HEK293T (cell line): ENCODE measurements around the gene EXPH5.

Experiments
- CTCF ChIA-PET: fragments of 350-600 bp; formaldehyde crosslinking; extraction: SDS; loops from one replicate; lab custom pipeline; 2021; ENCODE audit warnings: antibody characterized with exemption, inconsistent platforms; lab: Yijun Ruan, JAX
- POLR2A ChIA-PET: fragments of 350-600 bp; formaldehyde crosslinking; extraction: SDS; loops from one replicate; lab custom pipeline; 2020; ENCODE audit warnings: antibody characterized with exemption, inconsistent platforms; lab: Yijun Ruan, JAX
- DNase-seq: peaks from one replicate; pipeline ENCODE4 v3.0.0; 2012; ENCODE audit warnings: mixed read lengths; ENCODE audit errors: extremely low spot score
- ARNT ChIP-seq: fragments of 450-650 bp; IDR thresholded peaks from 2 replicates; pipeline ENCODE4 v1.6.1; 2017; ENCODE audit warnings: mild to moderate bottlenecking
- BHLHE40 ChIP-seq: fragments of 450-650 bp; IDR thresholded peaks from 2 replicates; pipeline ENCODE4 v1.6.1; 2016; ENCODE audit warnings: mild to moderate bottlenecking, moderate library complexity, borderline replicate concordance
- CTBP1 ChIP-seq: fragments of 450-650 bp; IDR thresholded peaks from 2 replicates; pipeline ENCODE4 v1.6.1; 2016; ENCODE audit warnings: borderline replicate concordance
- ELF4 ChIP-seq: fragments of 450-650 bp; IDR thresholded peaks from 2 replicates; pipeline ENCODE4 v1.6.1; 2017; ENCODE audit warnings: antibody characterized with exemption
- FOXA1 ChIP-seq: fragments of 450-650 bp; IDR thresholded peaks from 2 replicates; pipeline ENCODE4 v1.6.1; 2016; ENCODE audit warnings: mild to moderate bottlenecking
- FOXK2 ChIP-seq: fragments of 450-650 bp; IDR thresholded peaks from 2 replicates; pipeline ENCODE4 v1.6.1; 2016; ENCODE audit warnings: mild to moderate bottlenecking
- FOXM1 ChIP-seq: fragments of 450-650 bp; IDR thresholded peaks from 2 replicates; pipeline ENCODE4 v1.6.1; 2017; ENCODE audit warnings: mild to moderate bottlenecking, borderline replicate concordance
- HDGF ChIP-seq: fragments of 450-650 bp; IDR thresholded peaks from 2 replicates; pipeline ENCODE4 v1.6.1; 2017; ENCODE audit warnings: antibody characterized with exemption, borderline replicate concordance
- L3MBTL2 ChIP-seq: fragments of 450-650 bp; conservative IDR thresholded peaks from 2 replicates; pipeline ENCODE4 v1.6.1; 2016; ENCODE audit warnings: mild to moderate bottlenecking
- LEF1 ChIP-seq: fragments of 450-650 bp; IDR thresholded peaks from 2 replicates; pipeline ENCODE4 v1.6.1; 2017; ENCODE audit warnings: mild to moderate bottlenecking, borderline replicate concordance
- NFRKB ChIP-seq: fragments of 450-650 bp; IDR thresholded peaks from 2 replicates; pipeline ENCODE4 v1.6.1; 2016; ENCODE audit warnings: mild to moderate bottlenecking, moderate library complexity
- PKNOX1 ChIP-seq: fragments of 450-650 bp; IDR thresholded peaks from 2 replicates; pipeline ENCODE4 v1.6.1; 2016
- SP1 ChIP-seq: fragments of 450-650 bp; IDR thresholded peaks from 2 replicates; pipeline ENCODE4 v1.6.1; 2017
- SUZ12 ChIP-seq: fragments of 450-650 bp; IDR thresholded peaks from 2 replicates; pipeline ENCODE4 v1.6.1; 2016; ENCODE audit warnings: mild to moderate bottlenecking
- TARDBP ChIP-seq: fragments of 450-650 bp; IDR thresholded peaks from 2 replicates; pipeline ENCODE4 v1.6.1; 2016
- ZNF384 ChIP-seq: fragments of 450-650 bp; IDR thresholded peaks from 2 replicates; pipeline ENCODE4 v1.6.1; 2016

Gene EXPH5

DNA sequence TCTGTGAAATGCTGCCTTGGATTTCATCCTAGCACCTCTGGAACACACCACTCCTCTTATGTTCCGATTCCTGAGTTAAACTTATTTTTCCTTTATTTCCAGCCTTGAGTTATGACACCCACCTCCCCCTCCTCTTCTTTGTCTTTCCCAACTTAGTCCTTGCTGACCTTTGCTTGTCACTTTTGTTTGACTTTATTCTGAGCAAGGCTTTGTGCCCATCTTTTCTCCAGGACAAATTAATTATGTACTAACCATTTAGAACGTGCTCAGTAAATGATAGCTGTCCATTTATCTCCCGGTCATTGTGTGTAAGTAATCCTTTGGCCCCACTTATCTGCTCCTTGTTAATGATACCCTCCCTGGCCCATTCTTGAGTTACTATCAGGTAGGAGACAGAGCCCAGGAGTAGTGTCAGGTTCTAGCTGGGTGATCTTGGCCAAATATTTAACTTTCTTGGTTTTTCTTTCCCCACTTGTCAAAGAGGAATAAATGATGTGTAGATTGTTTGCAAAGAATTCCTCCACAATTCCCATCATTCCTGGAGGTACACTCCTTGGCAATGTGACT is 44.2 kb downstream of the EXPH5 start:
- CTCF ChIA-PET, result no interaction called here
- no peak for DNase-seq
- TF ChIP-seq BHLHE40, result no peak
- TF ChIP-seq NFRKB, result no peak
- TF ChIP-seq L3MBTL2, result no peak
- TF ChIP-seq ARNT, result no peak
- TF ChIP-seq SUZ12, result no peak
- no peak for TF ChIP-seq FOXA1
- no peak for TF ChIP-seq FOXK2
- no peak for TF ChIP-seq ELF4
- no peak for TF ChIP-seq HDGF
- no peak for TF ChIP-seq FOXM1
- TF ChIP-seq TARDBP, result no peak
- no peak for TF ChIP-seq SP1
- no peak for TF ChIP-seq ZNF384
- no peak for TF ChIP-seq PKNOX1
- TF ChIP-seq CTBP1, result no peak
- no peak for TF ChIP-seq LEF1
- POLR2A ChIA-PET, result no interaction called here

DNA sequence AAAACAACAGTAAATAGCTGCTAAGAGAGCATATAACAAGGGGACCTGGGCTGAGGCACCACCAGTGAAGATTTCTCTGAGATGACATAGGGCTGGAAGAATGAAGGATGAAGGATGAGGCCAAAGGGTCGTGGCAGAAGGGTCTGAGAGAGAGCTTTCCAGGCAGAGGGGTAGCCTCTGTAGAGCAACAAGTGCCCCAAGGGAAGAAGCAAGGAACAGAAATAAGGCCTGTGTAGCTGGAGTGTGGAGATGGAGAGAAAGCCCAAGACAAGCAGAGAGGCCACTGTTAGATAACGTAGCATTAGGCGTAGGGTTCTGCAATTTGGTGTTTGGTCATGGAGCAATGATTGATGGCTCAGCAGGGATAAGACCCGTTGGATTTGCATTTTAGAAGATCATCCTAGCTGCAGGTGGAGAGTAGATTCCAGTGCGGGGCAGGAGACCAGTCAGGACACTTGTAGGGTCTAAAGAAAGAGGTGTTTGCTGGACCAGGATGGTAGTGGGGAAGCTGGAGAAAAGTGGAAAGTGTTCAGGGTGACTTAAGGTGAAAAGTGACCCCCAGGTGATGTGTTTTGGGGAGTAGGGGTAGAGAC is 47.6 kb downstream of the EXPH5 start:
- POLR2A ChIA-PET, result no interaction called here
- CTCF ChIA-PET, result no interaction called here
- DNase-seq, result no peak
- TF ChIP-seq ELF4 (no peak), BHLHE40 (no peak), LEF1 (no peak), ARNT (no peak), HDGF (no peak), ZNF384 (no peak), FOXK2 (no peak), SP1 (no peak), FOXM1 (no peak), L3MBTL2 (no peak), TARDBP (no peak), NFRKB (no peak), PKNOX1 (no peak), SUZ12 (no peak), FOXA1 (no peak), CTBP1 (no peak)

DNA sequence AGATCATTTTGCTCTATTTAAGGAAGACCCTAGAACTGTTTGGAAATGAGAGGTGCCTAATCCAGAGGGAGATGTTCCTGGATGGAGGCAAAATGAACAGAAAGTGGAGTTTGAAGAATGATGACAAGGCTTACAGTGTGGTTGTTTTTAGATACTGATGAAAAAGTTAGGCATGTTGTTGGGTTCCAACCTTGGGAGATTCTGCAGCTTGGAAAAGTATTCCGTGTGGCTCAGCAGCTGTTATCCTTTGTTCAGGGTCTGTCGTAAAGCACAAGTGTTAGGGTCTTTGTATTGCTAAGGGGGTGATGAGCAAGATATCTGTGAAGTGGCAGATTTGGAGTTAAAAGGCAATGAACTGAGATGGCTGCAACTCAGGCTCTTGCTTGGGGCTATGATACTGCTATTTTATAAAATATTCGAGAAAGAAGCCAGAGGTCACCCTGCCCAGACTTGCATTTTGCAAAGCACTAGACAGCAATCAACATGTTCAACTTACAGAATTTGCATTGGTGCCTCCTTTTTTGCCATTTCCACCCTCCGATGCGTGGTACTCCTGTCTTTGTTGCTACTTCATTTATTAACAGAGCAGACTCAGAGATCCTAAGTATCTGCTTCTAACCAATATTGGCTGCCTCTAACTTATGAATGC is 50.1 kb downstream of the EXPH5 start:
- TF ChIP-seq CTBP1 (no peak), FOXA1 (no peak), L3MBTL2 (no peak), FOXM1 (no peak), SP1 (no peak), ARNT (no peak), FOXK2 (no peak), ZNF384 (no peak), PKNOX1 (no peak), NFRKB (no peak), BHLHE40 (no peak), ELF4 (no peak), TARDBP (no peak), SUZ12 (no peak), HDGF (no peak), LEF1 (no peak)
- no peak for DNase-seq
- POLR2A ChIA-PET, result no interaction called here
- CTCF ChIA-PET, result no interaction called here

DNA sequence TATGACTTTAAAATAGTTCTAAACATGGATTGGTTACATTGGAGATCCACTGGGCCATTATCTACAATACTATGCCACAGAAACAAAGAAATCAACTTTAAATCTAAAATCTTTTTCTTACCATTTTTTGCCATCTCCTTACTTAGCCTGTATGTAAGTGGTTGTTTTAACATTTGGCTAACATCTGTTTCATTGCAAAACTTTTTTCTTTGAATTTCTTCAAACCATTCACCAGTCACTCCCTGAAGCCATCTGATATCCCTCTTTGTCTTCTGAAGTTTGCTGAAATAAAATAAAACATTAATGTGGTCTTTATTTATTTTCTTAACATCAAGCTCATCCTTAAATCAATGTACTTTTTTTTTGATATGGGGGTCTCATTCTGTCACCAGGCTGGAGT is 52.0 kb downstream of the EXPH5 start:
- DNase-seq, result no peak
- no peak for TF ChIP-seq ARNT
- no peak for TF ChIP-seq NFRKB
- TF ChIP-seq ELF4, result no peak
- TF ChIP-seq HDGF, result no peak
- TF ChIP-seq PKNOX1, result no peak
- no peak for TF ChIP-seq SUZ12
- TF ChIP-seq FOXA1, result no peak
- TF ChIP-seq ZNF384, result no peak
- no peak for TF ChIP-seq CTBP1
- no peak for TF ChIP-seq FOXK2
- TF ChIP-seq FOXM1, result no peak
- no peak for TF ChIP-seq L3MBTL2
- no peak for TF ChIP-seq LEF1
- no peak for TF ChIP-seq BHLHE40
- POLR2A ChIA-PET, result no interaction called here
- CTCF ChIA-PET, result no interaction called here

- CTCF ChIA-PET, result interaction anchor here (0.6 to 0.9 kb wide), 2 partner anchors 9 to 690 kb away, joined by 3 to 4 read pairs; no protein-coding TSS in a partner anchor
- POLR2A ChIA-PET, result no interaction called here
- DNase-seq, result no peak
- TF ChIP-seq ELF4, result no peak
These were observed 55.1 kb downstream of the EXPH5 start for GRCh38 chr11:108538502-108538901.

- no peak for DNase-seq
- CTCF ChIA-PET, result interaction anchor here (0.6 kb wide), 1 partner anchor 689 kb away, joined by 4 read pairs; no protein-coding TSS in a partner anchor
- POLR2A ChIA-PET, result no interaction called here
- TF ChIP-seq ELF4, result no peak
- TF ChIP-seq ZNF384, result no peak
- no peak for TF ChIP-seq SUZ12
- TF ChIP-seq LEF1, result no peak
- TF ChIP-seq BHLHE40, result no peak
- no peak for TF ChIP-seq CTBP1
- TF ChIP-seq FOXM1, result no peak
- no peak for TF ChIP-seq NFRKB
- TF ChIP-seq TARDBP, result no peak
- TF ChIP-seq HDGF, result no peak
- no peak for TF ChIP-seq ARNT
- TF ChIP-seq PKNOX1, result no peak
- TF ChIP-seq FOXK2, result no peak
- TF ChIP-seq FOXA1, result no peak
- TF ChIP-seq L3MBTL2, result no peak
These were observed 55.5 kb downstream of the EXPH5 start for GRCh38 chr11:108538022-108538424.
